PFSK-1 (cell line): Measurements from ENCODE around the gene IBTK.

Experiments
- FOXP2 ChIP-seq: optimal IDR thresholded peaks from 2 replicates; pipeline ENCODE3; 2011; ENCODE audit warnings: borderline replicate concordance, control low read depth, inconsistent platforms; ENCODE audit not compliant: insufficient read depth; ENCODE audit errors: extremely low read length, extremely low read depth
- POLR2AphosphoS5 ChIP-seq: IDR thresholded peaks from 2 replicates; pipeline ENCODE4 v1.6.1; 2012; ENCODE audit warnings: low read depth, mild to moderate bottlenecking, control low read depth, low read length, moderate library complexity
- REST ChIP-seq, 2 experiments: IDR thresholded peaks; 2 replicates each; pipeline versions ENCODE4 v1.6.1 to v1.8.0; 2011 to 2012; ENCODE audit warnings: low read depth in 2 of 2, low read length in 2 of 2, control low read depth in 1 of 2, inconsistent platforms in 1 of 2, mild to moderate bottlenecking in 1 of 2, moderate library complexity in 1 of 2; ENCODE audit not compliant: insufficient read depth in 1 of 2
- TAF1 ChIP-seq: IDR thresholded peaks from 2 replicates; pipeline ENCODE4 v1.6.1; 2012; ENCODE audit warnings: low read length, control low read depth, borderline replicate concordance; ENCODE audit not compliant: insufficient read depth

DNA sequence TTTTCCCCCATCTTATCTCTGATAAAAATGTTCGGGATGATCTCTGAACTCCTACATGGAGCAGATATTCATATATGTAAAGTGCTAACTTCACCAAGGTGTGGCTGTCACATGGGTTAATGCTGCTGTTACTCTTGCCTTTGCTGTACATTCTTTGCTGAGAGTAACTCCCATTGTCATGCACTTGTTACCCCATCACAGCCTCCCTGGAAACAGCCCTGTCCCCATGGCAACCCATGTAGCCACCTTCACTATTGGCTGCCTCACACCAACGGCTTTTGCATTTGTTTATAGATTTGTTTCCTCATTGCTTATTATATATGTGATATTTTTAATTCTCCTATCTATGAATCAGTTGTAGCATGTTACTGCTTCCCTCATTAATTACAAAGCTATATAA, 17.3 kb upstream of the IBTK start:
- TF ChIP-seq TAF1 (no peak), FOXP2 (no peak), POLR2AphosphoS5 (no peak), REST (IDR thresholded peaks at IDR 0.05; ENCODE audit: insufficient read depth in 1 of 2, low read depth in 2 of 2, low read length in 2 of 2) (no peak)
